Stimulated activated CD4-positive, alpha-beta T cell treated with anti-CD3 and anti-CD28 coated beads, TNF-alpha, amount 100 ng/mL, for 24 hours (primary cell): ENCODE measurements around the gene DNAJB13.

Experiments used
- DNase-seq, 3 experiments: peaks; one replicate each; pipeline ENCODE4 v3.0.0-alpha.2; 2020; ENCODE audit warnings: low read depth in 3 of 3

DNAJB13 gene

DNA sequence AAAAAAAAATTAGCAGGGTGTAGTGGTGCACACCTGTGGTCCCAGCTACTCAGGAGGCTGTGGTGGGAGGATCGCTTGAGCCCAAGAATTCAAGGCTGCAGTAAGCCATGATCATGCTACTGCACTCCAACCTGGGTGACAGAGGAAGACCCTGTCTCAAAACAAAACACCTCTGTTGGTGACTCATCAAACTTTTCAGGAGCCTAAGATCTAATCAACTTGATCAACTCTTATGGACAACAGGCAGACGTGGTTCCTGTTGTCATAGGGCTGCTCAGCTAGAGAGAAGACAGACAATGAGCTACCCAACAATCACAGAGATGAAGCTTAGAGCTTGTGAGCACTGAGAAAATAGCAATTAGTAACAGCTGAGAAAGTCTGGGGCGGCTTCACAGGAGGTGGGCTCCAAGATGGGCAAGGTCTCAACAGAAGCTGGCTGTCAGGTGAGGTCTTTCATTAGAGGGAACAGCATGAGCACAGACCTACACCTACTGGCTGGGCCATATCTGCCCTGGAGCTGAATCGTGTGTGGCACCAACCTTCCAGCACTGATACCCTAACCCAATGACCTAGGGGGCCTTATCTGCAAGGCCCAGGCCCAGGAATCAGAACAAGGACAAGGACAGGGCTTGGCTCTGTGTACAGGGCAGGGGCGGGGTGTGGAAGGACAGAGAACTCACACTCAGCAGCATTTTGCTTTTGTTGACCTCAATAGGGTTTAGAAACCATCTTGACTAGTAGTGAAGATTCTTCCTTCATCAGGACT lies 65.3 kb downstream of the DNAJB13 start:
- DNase-seq = no peak

GRCh38 chr11:74017631-74018030 lies 66.8 kb downstream of the DNAJB13 start:
- no peak for DNase-seq

- no peak for DNase-seq
Measured at GRCh38 chr11:74018331-74019005, 67.6 kb downstream of the DNAJB13 start.

GRCh38 chr11:74019104-74019738 lies 68.4 kb downstream of the DNAJB13 start:
- DNase-seq = no peak

DNA sequence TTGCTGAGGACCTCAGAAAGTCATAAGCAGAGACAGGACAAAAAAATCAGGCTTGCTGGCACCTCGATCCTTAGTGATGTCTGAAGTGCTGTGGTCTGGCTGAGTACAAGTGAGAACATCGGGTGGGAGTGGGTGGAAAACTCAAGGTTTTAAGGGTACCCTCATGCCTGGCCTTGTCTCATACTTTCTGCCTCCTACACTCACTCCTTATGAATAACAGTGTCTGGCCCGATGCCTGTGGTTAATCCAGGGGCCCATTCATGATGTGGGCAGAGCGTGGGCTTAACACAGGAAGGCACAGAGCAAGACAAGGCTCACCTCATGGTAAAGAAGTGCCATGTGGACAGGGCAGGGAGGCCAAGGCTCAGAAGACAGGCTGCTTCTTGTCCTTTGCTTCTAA lies 69.0 kb downstream of the DNAJB13 start:
- peak; percentile 11 to 64 (median 54) for DNase-seq
